ENCODE data around the gene ACY1. TPM values are rescaled to one million over a fixed set of nuclear protein-coding genes. Genes with fewer than 3 reads are reported as not detected.

Gene ACY1
- total and polyA plus RNA-seq, 8 donors, result 8.0 to 60.6 (median 38.3) TPM; not detected in 1

DNA sequence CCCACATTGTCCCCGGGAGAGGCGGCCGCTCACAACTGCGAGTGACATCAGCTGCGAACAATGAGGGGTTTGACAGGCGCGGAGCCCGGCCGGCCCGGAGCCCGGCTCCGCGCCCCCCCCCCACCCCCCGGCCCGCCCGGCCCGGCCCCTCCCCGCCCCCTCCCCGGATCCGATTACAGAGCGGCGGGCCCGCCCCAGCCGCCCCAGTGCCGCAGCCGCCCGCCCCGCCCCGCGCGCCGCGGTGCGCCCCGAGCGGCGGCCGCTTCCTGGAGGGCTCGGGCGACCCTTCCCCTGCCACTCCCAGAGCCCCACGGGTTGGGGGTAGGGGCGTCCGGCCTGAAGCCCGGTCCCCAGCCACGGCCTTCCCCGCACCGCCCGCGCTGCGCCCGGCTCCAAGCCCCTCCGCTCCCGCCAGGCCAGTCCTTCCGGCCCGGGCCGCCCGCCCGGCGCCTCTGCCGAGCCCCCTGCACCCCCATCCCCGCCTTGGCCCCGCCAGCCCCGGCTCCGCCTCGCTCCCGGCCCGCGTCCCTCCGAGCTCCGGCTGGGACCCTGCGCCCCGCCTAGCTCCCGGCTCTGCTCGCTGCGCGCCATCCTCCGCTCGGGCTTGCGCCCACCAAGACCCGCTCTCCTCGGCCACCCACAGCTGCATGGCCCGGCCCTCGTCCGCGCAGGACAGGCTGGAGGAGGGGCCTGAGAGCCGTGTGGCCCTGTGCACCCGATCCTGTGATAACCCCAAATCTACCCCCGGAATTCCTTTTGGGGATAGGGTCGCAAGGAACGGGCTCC is 15.8 kb upstream of the ACY1 start, which contains the start of gene PCBP4:
PCBP4 (minus strand) TSS at position 71 of the 786 bp plus-strand sequence. CDS start 6,214 bp downstream, outside the sequence.
- peak; percentile 74 to 89 for DNase-seq
- Histone ChIP-seq H3K27ac (peak within 1 kb of the TSS; percentile 88 to 98 (median 92)), H3K4me3 (peak within 1 kb of the TSS; percentile 73 to 92 (median 76)), H3K9me3 (no peaks in the 10 kb centered on the region), H3K27me3 (peaks cover 0 to 5% (median 0%) of the 10 kb centered on the region in 3 donors), H3K36me3 (peaks cover 0 to 7% (median 2%) of the 10 kb centered on the region in 4 donors), H3K4me1 (peaks cover 25 to 90% (median 68%) of the 10 kb centered on the region in 4 donors)
- WGBS, 5 donors, result 1 to 2% (median 1%) methylated on average over 20 to 79 of the region's 90 CpGs
- intact Hi-C loops (cut with DNase I; ENCODE audit: low total_unique reads), result no loop called here
- TF ChIP-seq POLR2AphosphoS5 (IDR thresholded peaks at IDR 0.05), result peak in 2 of 3 donors; percentile 44 to 72
- TF ChIP-seq EP300 (IDR thresholded peaks at IDR 0.05), result no peak
- TF ChIP-seq, protein P1, sequence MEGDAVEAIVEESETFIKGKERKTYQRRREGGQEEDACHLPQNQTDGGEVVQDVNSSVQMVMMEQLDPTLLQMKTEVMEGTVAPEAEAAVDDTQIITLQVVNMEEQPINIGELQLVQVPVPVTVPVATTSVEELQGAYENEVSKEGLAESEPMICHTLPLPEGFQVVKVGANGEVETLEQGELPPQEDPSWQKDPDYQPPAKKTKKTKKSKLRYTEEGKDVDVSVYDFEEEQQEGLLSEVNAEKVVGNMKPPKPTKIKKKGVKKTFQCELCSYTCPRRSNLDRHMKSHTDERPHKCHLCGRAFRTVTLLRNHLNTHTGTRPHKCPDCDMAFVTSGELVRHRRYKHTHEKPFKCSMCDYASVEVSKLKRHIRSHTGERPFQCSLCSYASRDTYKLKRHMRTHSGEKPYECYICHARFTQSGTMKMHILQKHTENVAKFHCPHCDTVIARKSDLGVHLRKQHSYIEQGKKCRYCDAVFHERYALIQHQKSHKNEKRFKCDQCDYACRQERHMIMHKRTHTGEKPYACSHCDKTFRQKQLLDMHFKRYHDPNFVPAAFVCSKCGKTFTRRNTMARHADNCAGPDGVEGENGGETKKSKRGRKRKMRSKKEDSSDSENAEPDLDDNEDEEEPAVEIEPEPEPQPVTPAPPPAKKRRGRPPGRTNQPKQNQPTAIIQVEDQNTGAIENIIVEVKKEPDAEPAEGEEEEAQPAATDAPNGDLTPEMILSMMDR (IDR thresholded peaks at IDR 0.05), result no peak

DNA sequence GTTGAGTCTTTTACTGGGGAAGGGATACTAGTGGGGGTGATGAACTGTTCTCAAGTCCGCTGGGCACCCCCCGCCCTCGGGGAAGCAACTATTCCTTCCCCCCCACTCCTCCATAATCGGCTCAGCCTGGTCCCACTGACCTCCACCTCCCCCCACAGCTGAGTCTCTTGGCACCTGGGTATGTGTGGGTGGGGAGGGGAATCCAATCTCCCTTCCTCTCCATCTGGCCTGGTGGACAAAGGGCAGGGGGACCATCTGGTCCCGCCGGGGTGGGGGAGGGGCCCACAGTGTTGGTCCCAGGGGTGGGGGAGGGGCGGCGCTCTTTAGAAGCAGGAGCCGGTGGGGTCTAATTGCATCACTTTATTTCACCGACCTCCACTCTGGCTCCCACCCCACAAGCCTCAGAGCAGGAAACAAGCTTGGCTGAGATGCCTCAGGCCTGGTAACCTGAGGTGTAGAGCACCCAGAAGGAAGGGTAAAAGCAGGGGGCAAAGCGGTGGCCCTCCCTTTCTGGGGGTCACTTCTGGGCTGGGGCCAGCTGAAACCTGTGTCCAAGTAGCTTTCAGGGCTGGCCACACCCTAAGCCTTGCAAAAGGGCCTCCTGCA is 15.1 kb upstream of the ACY1 start:
- Histone ChIP-seq H3K27ac (peak overlapping the region; percentile 88 to 98 (median 92)), H3K36me3 (peaks cover 0 to 7% (median 2%) of the 10 kb centered on the region in 4 donors), H3K27me3 (peaks cover 0 to 5% (median 0%) of the 10 kb centered on the region in 3 donors), H3K4me1 (peaks cover 25 to 90% (median 71%) of the 10 kb centered on the region in 4 donors), H3K4me3 (peak overlapping the region; percentile 73 to 92 (median 76)), H3K9me3 (no peaks in the 10 kb centered on the region)
- intact Hi-C loops (cut with DNase I; ENCODE audit: low total_unique reads), result no loop called here
- peak in 1 of 2 donors; percentile 68 for DNase-seq
- TF ChIP-seq POLR2A (IDR thresholded peaks at IDR 0.05) (no peak), EP300 (IDR thresholded peaks at IDR 0.05) (no peak), POLR2AphosphoS5 (IDR thresholded peaks at IDR 0.05) (no peak)
- TF ChIP-seq, protein P1 (IDR thresholded peaks at IDR 0.05), result no peak
- WGBS, 5 donors, result 8 to 17% (median 14%) methylated on average over 7 to 11 of the region's 11 CpGs

DNA sequence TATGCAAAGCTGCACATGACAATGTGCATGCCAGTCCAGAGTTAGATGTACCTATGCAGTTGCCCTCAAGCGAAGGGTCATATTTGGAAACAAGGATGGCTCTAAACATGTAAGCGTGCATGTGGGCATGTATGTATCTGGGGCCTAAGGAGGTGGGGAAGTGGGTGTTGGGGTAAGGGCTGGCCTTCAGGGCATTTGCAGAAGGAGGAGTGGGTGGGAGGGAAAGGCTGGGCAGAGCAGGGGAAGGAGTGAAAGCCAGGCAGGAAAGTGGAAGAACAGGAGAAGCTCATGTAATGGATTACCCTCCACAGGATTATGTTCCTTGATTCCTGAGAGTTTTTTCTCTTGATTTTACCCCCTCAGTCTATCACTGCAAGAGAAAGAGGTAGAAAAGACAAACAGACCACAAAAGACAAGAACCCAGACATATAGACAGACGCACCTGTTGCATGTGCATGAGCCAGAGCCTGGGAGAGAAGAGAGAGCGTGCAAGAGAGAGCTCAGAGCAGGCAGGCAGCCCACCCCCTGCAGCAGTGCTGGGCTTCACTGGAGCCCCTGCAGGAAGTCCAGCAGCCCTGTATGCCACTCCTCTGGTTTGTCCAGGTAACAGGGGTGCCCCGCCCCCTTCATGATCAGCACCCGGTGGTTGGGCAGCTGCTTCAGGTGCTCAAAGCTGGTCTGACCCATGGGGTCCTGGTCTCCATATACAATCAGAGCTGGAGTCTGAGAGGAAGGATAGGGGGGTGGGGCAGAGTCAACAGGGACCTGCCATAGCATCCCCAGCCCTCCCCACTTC is 14.3 kb upstream of the ACY1 start:
- Histone ChIP-seq H3K27me3 (peaks cover 0 to 5% (median 0%) of the 10 kb centered on the region in 3 donors), H3K36me3 (peaks cover 0 to 7% (median 2%) of the 10 kb centered on the region in 4 donors), H3K9me3 (no peaks in the 10 kb centered on the region), H3K4me3 (no peak overlapping the region), H3K4me1 (peaks cover 26 to 90% (median 73%) of the 10 kb centered on the region in 4 donors), H3K27ac (peak overlapping the region in 3 of 5 donors; percentile 0 to 95 (median 92))
- DNase-seq, result peak in 1 of 2 donors; percentile 62
- TF ChIP-seq EP300 (IDR thresholded peaks at IDR 0.05), result no peak
- TF ChIP-seq, protein P1 (IDR thresholded peaks at IDR 0.05), result no peak
- TF ChIP-seq POLR2A (IDR thresholded peaks at IDR 0.05), result no peak
- TF ChIP-seq POLR2AphosphoS5 (IDR thresholded peaks at IDR 0.05), result no peak
- intact Hi-C loops (cut with DNase I; ENCODE audit: low total_unique reads), result no loop called here
- 69 to 87% (median 74%) methylated on average over 4 to 6 of the region's 6 CpGs for WGBS, 5 donors

DNA sequence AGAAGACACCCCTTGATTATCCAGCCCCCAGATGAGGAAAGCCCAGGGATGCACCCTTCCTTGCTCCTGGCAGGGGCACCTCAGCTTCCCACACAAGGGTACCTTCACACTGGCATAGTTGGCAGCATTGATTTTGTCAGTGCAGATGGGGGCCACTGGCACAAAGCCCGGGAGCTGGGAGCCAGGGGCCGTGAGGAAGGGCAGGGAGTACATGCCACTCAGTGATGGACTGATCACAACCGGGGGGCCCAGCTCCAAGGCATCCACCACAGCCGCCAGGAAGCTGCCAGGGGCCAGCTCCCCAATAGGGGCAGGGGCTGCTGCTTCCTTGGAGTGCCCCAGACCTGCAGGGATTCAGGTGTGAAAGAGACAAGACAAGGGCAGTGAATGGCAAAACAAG is 13.5 kb upstream of the ACY1 start:
- H3K27me3 ChIP-seq, result peaks cover 0 to 5% (median 0%) of the 10 kb centered on the region in 3 donors
- intact Hi-C loops (cut with DNase I; ENCODE audit: low total_unique reads), result no loop called here
- no peaks in the 10 kb centered on the region for H3K9me3 ChIP-seq
- TF ChIP-seq POLR2A (IDR thresholded peaks at IDR 0.05) (no peak), EP300 (IDR thresholded peaks at IDR 0.05) (no peak), POLR2AphosphoS5 (IDR thresholded peaks at IDR 0.05) (no peak)
- TF ChIP-seq, protein P1 (IDR thresholded peaks at IDR 0.05), result no peak
- WGBS, 5 donors, result 66 to 81% (median 74%) methylated on average over 4 of the region's 4 CpGs
- peak overlapping the region in 1 of 5 donors; percentile 42 for H3K27ac ChIP-seq
- no peak for DNase-seq
- H3K4me3 ChIP-seq, result no peak overlapping the region
- H3K4me1 ChIP-seq, result peaks cover 34 to 90% (median 74%) of the 10 kb centered on the region in 4 donors
- peaks cover 0 to 7% (median 2%) of the 10 kb centered on the region in 4 donors for H3K36me3 ChIP-seq
